Measurements from ENCODE around the gene TM7SF3. TPM values are rescaled to one million over a fixed set of nuclear protein-coding genes. Genes with fewer than 3 reads are reported as not detected.
"Not testable (repeated sequence)": the region's sequence is repeated elsewhere in the genome, so short reads cannot be mapped to it uniquely, and the experiment has no call there.

TM7SF3 gene
- total RNA-seq: 75.8 TPM

GRCh38 chr12:27014085-27014858 lies at the start of gene TM7SF3:
TM7SF3 (minus strand) TSS chr12:27014384; CDS start chr12:27014168, 216 bp downstream.
- peak; percentile 83 for DNase-seq

- DNase-seq: no peak
These were observed 49.2 kb upstream of the TM7SF3 start for GRCh38 chr12:27063250-27063851.

DNA sequence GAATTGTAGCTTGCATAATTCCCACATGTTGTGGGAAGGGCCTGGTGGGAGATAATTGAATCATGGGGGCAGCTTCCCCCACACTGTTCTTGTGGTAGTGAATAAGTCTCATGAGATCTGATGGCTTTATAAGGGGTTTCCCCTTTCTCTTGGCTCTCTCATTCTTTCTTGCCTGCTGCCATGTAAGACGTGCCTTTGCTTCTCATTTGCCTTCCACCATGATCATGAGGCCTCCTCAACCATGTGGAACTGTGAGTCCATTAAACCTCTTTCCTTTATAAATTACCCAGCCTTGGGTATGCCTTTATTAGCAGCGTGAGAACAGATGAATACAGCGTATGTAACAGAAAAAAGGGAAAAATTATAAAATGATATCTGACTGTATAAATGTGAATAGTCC lies 47.1 kb upstream of the TM7SF3 start:
- no peak for DNase-seq

- no peak for DNase-seq
These were observed 46.6 kb upstream of the TM7SF3 start for GRCh38 chr12:27060740-27061139.

DNA sequence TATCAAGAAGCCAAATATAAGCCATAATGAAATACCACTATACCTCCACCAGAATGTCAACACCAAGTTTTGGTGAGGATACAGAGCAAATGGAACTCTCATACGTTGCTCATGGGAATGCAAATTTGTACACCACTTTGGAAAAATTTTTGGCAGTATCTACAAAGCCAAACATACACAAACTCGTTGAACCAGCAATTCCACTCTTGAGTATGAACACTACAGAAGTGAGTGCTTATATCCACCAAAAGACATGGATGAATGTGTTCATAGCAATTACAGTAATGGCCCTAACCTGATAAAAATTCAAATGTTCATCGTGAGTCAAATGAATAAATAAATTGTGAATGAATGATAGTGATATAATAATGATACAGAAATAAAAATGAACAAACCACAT lies 43.4 kb upstream of the TM7SF3 start:
- DNase-seq: no peak

DNA sequence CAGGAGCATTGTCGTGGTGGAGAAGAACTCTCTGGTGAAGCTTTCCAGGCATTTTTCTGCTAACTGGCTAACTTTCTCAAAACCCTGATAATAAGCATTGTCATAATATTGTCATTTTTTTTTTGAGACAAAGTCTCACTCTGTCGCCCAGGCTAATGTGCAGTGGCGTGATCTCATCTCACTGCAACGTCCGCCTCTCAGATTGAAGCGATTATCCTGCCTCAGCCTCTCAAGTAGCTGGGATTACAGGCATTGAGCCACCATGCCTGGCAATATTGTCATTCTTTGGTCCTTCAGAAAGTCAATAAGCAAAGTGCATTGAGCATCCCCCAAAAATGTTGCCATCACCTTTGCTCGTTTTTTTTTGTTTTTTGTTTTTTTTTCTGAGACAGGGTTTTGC lies 41.8 kb upstream of the TM7SF3 start:
- DNase-seq: no peak

GRCh38 chr12:27052742-27053141 lies 38.6 kb upstream of the TM7SF3 start:
- no peak for DNase-seq

GRCh38 chr12:27052176-27052575 lies 38.0 kb upstream of the TM7SF3 start:
- DNase-seq: no peak

GRCh38 chr12:27048822-27049752 lies 34.9 kb upstream of the TM7SF3 start:
- peak; percentile 1 for DNase-seq

DNA sequence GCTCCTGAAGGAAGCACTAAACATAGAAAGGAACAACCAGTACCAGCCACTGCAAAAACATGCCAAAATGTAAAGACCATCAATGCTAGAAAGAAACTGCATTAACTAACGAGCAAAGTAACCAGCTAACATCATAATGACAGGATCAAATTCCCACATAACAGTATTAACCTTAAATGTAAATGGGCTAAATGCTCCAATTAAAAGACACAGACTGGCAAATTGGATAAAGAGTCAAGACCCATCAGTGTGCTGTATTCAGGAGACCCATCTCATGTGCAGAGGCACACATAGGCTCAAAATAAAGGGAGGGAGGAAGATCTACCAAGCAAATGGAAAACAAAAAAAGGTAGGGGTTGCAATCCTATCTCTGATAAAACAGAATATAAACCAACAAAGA lies 27.8 kb upstream of the TM7SF3 start:
- DNase-seq: not testable (repeated sequence)

DNA sequence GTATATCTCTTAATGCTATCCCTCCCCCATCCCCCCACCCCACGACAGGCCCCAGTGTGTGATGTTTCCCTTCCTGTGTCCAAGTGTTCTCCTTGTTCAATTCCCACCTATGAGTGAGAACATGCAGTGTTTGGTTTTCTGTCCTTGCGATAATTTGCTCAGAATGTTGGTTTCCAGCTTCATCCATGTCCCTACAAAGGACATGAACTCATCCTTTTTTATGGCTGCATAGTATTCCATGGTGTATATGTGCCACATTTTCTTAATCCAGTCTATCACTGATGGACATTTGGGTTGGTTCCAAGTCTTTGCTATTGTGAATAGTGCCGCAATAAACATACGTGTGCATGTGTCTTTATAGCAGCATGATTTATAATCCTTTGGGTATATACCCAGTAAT lies 26.5 kb upstream of the TM7SF3 start:
- DNase-seq: not testable (repeated sequence)

GRCh38 chr12:27034607-27035293 lies 20.6 kb upstream of the TM7SF3 start:
- no peak for DNase-seq

GRCh38 chr12:27032679-27033078 lies 18.5 kb upstream of the TM7SF3 start:
- no peak for DNase-seq

GRCh38 chr12:27031531-27031930 lies 17.3 kb upstream of the TM7SF3 start:
- no peak for DNase-seq

- DNase-seq: no peak
These were observed 12.1 kb upstream of the TM7SF3 start for GRCh38 chr12:27026257-27026656.

GRCh38 chr12:27025116-27025515 lies 10.9 kb upstream of the TM7SF3 start:
- DNase-seq: no peak

GRCh38 chr12:27024291-27024690 lies 10.1 kb upstream of the TM7SF3 start:
- no peak for DNase-seq

DNA sequence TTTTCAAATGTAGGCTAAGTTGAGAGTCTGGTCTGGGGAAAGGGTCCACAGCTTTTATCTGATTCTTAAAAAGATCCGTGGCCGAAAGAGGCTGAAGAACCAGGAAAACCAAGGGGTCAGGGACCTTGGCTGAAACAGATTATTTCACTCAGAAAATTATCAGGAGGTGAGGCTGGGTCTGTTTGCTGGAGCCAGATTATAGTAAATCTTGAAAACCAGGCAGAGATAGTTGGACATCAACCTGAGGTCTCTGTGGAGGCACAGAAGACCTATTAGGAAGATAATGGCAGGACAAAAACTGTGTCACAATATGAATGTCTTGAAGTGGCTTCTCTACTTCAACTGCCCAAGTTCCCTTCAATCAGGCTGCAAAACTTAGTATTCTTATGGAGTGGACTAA lies 6.6 kb upstream of the TM7SF3 start:
- DNase-seq: no peak

DNA sequence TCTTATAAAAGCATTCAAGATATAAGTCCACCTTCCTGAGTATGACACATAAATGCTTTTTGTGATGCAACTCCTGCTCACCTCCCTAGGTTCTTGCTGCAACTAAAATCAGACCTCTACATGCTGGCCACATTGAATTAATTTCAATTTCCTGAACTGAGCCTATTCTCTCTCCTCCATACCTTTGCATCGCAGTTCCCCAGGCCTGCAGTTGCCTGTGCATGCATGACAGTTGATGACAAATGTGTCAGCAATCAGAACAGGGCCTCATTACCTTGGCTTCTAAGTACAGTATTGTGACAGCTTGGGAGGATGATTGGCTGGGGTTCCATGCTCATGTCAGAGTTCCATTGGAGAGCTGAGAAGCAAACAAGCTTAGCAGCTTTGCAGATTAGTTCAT lies 3.9 kb upstream of the TM7SF3 start:
- no peak for DNase-seq

DNA sequence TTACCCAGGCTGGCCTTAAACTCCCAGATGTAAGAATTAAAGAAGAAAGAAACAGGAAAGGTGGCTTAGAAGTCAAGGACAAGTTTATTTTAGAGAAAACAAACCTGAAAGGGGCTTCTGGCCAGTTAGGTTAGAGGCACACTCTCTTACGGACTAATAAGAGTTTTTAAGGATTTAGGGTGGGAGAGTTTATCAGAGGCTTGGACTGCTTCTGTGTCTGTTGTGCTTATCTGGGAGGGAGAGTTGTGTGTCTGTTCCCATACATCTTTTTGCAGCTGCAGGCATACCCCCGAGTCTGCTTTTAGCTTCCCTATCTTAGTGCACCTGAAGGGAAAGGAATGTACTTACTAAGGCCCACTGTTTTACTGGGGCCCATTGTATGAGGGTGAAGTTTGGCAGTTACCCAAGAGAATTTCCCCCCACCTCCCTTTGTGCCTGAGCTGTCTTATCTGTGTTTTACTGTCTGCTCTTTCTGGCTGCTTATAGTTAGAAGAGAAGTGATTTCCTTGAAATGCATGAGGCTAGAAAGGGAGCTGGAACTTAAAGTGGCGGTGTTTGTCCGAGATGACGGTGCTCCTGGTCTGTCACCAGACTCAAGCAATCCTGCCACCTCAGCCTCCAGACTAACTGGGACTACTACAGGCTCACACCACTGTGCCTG lies 3.1 kb upstream of the TM7SF3 start:
- DNase-seq: not testable (repeated sequence)

DNA sequence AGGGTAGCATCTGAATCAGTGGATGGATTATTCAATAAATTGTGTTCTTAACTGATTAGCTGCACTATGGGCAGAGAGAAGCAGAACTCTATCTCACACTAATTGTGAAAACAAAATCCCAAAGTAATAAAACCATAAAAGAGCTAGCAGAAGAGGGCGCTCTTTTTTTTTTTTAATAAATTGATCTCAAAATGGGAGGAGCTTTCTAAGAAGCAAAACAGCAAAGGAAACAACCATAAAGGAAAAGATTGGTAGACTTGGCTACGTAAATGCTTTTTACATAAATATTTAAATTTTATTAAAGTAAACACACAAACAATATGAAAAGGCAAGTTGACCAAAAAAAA lies 1.5 kb upstream of the TM7SF3 start:
- DNase-seq: no peak

Measured in occipital lobe (tissue), 2 donors.